HEK293 (cell line): ENCODE results near the gene CCDC12.
A peak's percentile ranks its signal among the peaks of the same experiment; 100 is the strongest.

Source experiments
- CTCF ChIA-PET: fragments of 350-600 bp; formaldehyde crosslinking; extraction: SDS; loops from one replicate; lab custom pipeline; 2021; ENCODE audit warnings: antibody characterized with exemption; lab: Yijun Ruan, JAX
- POLR2A ChIA-PET: fragments of 300-600 bp; formaldehyde crosslinking; extraction: SDS; loops from one replicate; lab custom pipeline; 2020; ENCODE audit warnings: antibody characterized with exemption, inconsistent platforms; lab: Yijun Ruan, JAX
- H3K27ac ChIP-seq: fragments of 200-500 bp; sonication (Bioruptor generic); 2 replicates; pipeline ENCODE4 v1.5.1; 2014; ENCODE audit warnings: low read depth, low read length, control low read depth, inconsistent platforms; ENCODE audit errors: extremely low read depth
- H3K36me3 ChIP-seq, 2 experiments: fragments of 200-500 bp in 1 of 2; sonication (Bioruptor generic) in 1 of 2; 1 replicate in 1 of 2; 2 replicates in 1 of 2; pipeline ENCODE4 v1.5.1; 2014 to 2017; ENCODE audit warnings: inconsistent platforms in 2 of 2, low read length in 2 of 2; ENCODE audit not compliant: control insufficient read depth in 2 of 2, insufficient read depth in 1 of 2
- H3K4me1 ChIP-seq: fragments of 200-500 bp; sonication (Bioruptor generic); 2 replicates; pipeline ENCODE4 v1.5.1; 2014; ENCODE audit warnings: mild to moderate bottlenecking, low read length, inconsistent platforms; ENCODE audit not compliant: control insufficient read depth, insufficient read depth
- H3K4me3 ChIP-seq: 2 replicates; pipeline ENCODE4 v1.5.1; 2011; ENCODE audit warnings: low read depth, mild to moderate bottlenecking, control low read depth, low read length, moderate library complexity
- H3K9me3 ChIP-seq: fragments of 200-500 bp; sonication (Bioruptor generic); 2 replicates; pipeline ENCODE4 v1.5.1; 2014; ENCODE audit warnings: low read depth, low read length, inconsistent platforms; ENCODE audit not compliant: control insufficient read depth, insufficient read depth
- BCL11A ChIP-seq: fragments of 450-650 bp; formaldehyde crosslinking; IDR thresholded peaks from 2 replicates; pipeline ENCODE4 v1.5.1; 2016; ENCODE audit warnings: low read depth, missing biosample characterization, missing genetic modification characterization
- CTCF ChIP-seq: fragments of 450-650 bp; formaldehyde crosslinking; IDR thresholded peaks from 2 replicates; pipeline ENCODE4 v1.5.1; 2016; ENCODE audit warnings: missing biosample characterization, missing genetic modification characterization
- EGR2 ChIP-seq: fragments of 450-650 bp; formaldehyde crosslinking; IDR thresholded peaks from 2 replicates; pipeline ENCODE4 v1.5.1; 2016; ENCODE audit warnings: low read depth, missing biosample characterization, missing genetic modification characterization
- GFI1B ChIP-seq: fragments of 450-650 bp; formaldehyde crosslinking; IDR thresholded peaks from 2 replicates; pipeline ENCODE4 v1.5.1; 2016; ENCODE audit warnings: missing biosample characterization, missing genetic modification characterization
- GLIS2 ChIP-seq: fragments of 450-650 bp; formaldehyde crosslinking; IDR thresholded peaks from 2 replicates; pipeline ENCODE4 v1.5.1; 2016; ENCODE audit warnings: missing biosample characterization, missing genetic modification characterization
- KLF10 ChIP-seq: fragments of 450-650 bp; IDR thresholded peaks from 2 replicates; pipeline ENCODE4 v1.5.1; 2018; ENCODE audit warnings: missing biosample characterization, mild to moderate bottlenecking, missing genetic modification characterization
- SP7 ChIP-seq: fragments of 450-650 bp; formaldehyde crosslinking; IDR thresholded peaks from 2 replicates; pipeline ENCODE4 v1.5.1; 2016; ENCODE audit warnings: missing biosample characterization, missing genetic modification characterization
- TSHZ1 ChIP-seq: fragments of 450-650 bp; formaldehyde crosslinking; IDR thresholded peaks from 2 replicates; pipeline ENCODE4 v1.5.1; 2016; ENCODE audit warnings: missing biosample characterization, missing genetic modification characterization, borderline replicate concordance
- ZBTB8A ChIP-seq: fragments of 450-650 bp; formaldehyde crosslinking; IDR thresholded peaks from 2 replicates; pipeline ENCODE4 v1.5.1; 2016; ENCODE audit warnings: missing biosample characterization, missing genetic modification characterization
- ZFHX2 ChIP-seq: fragments of 450-650 bp; formaldehyde crosslinking; conservative IDR thresholded peaks from 2 replicates; pipeline ENCODE4 v1.5.1; 2016; ENCODE audit warnings: missing biosample characterization, missing genetic modification characterization
- ZNF354C ChIP-seq: fragments of 450-650 bp; formaldehyde crosslinking; IDR thresholded peaks from 2 replicates; pipeline ENCODE4 v1.5.1; 2016; ENCODE audit warnings: missing biosample characterization, missing genetic modification characterization, low read depth, borderline replicate concordance
- ZNF624 ChIP-seq: fragments of 450-650 bp; formaldehyde crosslinking; IDR thresholded peaks from 2 replicates; pipeline ENCODE4 v1.5.1; 2017; ENCODE audit warnings: missing biosample characterization, missing genetic modification characterization
- ZNF785 ChIP-seq: fragments of 450-650 bp; formaldehyde crosslinking; IDR thresholded peaks from 2 replicates; pipeline ENCODE4 v1.5.1; 2016; ENCODE audit warnings: missing biosample characterization, missing genetic modification characterization
- ZSCAN16 ChIP-seq: fragments of 450-650 bp; formaldehyde crosslinking; IDR thresholded peaks from 2 replicates; pipeline ENCODE4 v1.5.1; 2016; ENCODE audit warnings: missing biosample characterization, missing genetic modification characterization

The CCDC12 gene

GRCh38 chr3:46996689-46997452 is 20.3 kb upstream of the CCDC12 start:
- Histone ChIP-seq H3K27ac (no peak overlapping the region), H3K9me3 (no peaks in the 10 kb centered on the region), H3K36me3 (peaks cover 0 to 55% of the 10 kb centered on the region in 2 experiments; a peak in 1 of 3 replicates), H3K4me3 (no peak overlapping the region), H3K4me1 (no peaks in the 10 kb centered on the region)
- TF ChIP-seq ZNF785 (tag by site-specific recombination) (no peak), ZSCAN16 (no peak), SP7 (no peak), BCL11A (tag by site-specific recombination) (no peak), ZFHX2 (peak; percentile 62), KLF10 (tag by site-specific recombination) (no peak), CTCF (tag by site-specific recombination) (no peak), ZNF624 (no peak), EGR2 (peak; percentile 18; the same call in 1 of the 2 replicates), TSHZ1 (tag by site-specific recombination) (no peak)
- ChIA-PET CTCF (interaction anchor here (0.5 to 2.1 kb wide), 5 partner anchors 18 to 373 kb away, joined by 3 to 15 read pairs (median 3); partner anchors contain the start of gene NBEAL2), POLR2A (no interaction called here)

GRCh38 chr3:46995901-46996562 is 19.5 kb upstream of the CCDC12 start:
- CTCF ChIA-PET = interaction anchor here (0.6 kb wide), 1 partner anchor 300 kb away, joined by 3 read pairs; no protein-coding TSS in a partner anchor
- POLR2A ChIA-PET = interaction anchor here (0.7 kb wide), 1 partner anchor 16 kb away, joined by 3 read pairs; the partner anchor contains the start of gene NBEAL2
- H3K36me3 ChIP-seq = peaks cover 0 to 53% of the 10 kb centered on the region in 2 experiments; a peak in 1 of 3 replicates
- no peak overlapping the region for H3K4me3 ChIP-seq
- H3K27ac ChIP-seq = no peak overlapping the region
- TF ChIP-seq GFI1B (no peak), ZBTB8A (tag by site-specific recombination) (no peak), GLIS2 (tag by site-specific recombination) (peak; percentile 57), ZNF354C (tag by site-specific recombination) (no peak)
- H3K9me3 ChIP-seq = no peaks in the 10 kb centered on the region
- no peaks in the 10 kb centered on the region for H3K4me1 ChIP-seq
